HG02759 (cell line): ENCODE measurements around the gene ZMIZ1.

Experiments used
- ATAC-seq: cut with Tn5 transposase; IDR thresholded peaks from one replicate; pipeline ENCODE4 v1.9.1; 2021; ENCODE audit warnings: mild to moderate bottlenecking, moderate library complexity; ENCODE audit not compliant: unreplicated experiment

ZMIZ1 gene

DNA sequence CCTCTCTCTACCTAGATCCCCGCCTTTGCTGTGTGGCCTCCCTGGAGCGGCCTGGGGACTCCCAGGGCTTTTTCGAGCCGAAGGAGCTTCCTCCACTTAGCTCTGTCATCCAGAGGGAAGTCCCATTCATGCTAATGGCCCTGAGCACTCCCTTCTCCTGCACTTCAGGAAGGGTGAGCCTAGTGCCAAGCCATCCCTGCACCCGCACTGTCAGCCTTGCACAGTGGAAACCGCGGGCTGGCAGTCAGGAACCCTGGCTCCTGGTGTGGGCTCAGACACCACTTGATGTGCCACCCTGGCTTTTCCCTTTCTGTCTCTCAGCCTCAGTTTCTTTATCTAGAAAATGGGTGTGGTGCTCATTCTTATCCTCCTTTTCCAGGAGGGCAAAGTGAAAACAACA, 131.6 kb downstream of the ZMIZ1 start:
- no peak for ATAC-seq

DNA sequence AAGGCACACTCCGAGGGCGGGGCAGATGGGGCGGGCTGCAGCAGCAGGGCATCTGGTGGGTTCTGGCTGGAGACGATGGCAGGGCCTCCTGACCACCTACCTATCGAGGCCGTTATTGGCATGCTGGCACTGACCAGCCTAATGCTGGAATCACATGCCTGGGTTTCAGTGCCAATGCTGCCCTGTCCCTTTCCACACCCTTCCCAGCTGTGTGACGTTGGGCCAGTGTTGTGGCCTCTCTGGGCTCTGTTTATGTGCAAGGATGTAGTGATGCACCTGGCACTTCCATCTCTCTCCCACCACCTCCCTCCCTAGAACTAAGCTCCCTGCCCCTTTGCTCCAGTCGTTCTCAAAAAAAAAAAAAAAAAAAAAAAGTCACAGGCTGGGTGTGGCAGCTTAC, 132.9 kb downstream of the ZMIZ1 start:
- no peak for ATAC-seq

- no peak for ATAC-seq
These were observed 133.6 kb downstream of the ZMIZ1 start for GRCh38 chr10:79202188-79203013.

- ATAC-seq = no peak
These were observed 134.4 kb downstream of the ZMIZ1 start for GRCh38 chr10:79203014-79203644.

GRCh38 chr10:79203833-79204232, 135.1 kb downstream of the ZMIZ1 start:
- no peak for ATAC-seq

DNA sequence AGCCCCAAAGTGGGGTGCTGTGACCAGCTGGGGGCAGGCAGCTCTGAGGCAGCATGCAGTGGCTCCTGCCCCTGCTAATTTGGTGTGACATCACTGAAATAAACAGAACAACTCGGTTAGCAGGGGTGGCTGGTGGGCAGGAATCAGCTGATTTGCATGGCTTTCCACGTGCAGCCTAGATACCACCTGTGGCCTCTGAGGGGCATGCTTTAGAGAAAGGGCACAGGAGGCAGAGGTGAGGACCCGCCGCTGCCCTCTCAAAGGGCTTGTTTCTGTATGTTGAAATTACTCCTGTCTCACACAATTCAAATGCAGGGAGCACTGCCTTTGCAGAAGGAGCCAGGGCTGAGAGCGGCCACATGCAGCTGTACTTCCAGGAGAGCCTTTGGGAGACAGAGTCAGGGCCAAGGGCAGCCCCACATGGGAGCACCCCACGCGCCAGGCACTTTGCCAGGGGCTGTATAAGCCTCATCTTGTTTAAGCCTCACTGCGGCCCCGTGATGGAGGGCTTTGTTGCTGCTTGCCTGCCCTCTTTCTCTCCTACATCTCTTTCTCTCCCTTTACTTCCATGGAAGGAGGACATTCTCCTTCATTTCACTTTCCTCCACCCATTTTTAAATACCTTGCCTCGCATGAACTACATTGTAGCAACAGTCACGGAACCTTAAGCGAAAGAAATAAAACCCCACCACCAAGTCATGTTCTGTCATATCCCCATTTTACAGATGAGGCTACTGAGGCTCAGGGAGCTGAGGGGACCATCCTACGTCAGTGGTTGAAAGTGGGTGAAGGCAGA, 137.7 kb downstream of the ZMIZ1 start:
- no peak for ATAC-seq

- ATAC-seq = no peak
These were observed 138.3 kb downstream of the ZMIZ1 start for GRCh38 chr10:79207096-79207357.

GRCh38 chr10:79207726-79208125, 139.0 kb downstream of the ZMIZ1 start:
- ATAC-seq = no peak

DNA sequence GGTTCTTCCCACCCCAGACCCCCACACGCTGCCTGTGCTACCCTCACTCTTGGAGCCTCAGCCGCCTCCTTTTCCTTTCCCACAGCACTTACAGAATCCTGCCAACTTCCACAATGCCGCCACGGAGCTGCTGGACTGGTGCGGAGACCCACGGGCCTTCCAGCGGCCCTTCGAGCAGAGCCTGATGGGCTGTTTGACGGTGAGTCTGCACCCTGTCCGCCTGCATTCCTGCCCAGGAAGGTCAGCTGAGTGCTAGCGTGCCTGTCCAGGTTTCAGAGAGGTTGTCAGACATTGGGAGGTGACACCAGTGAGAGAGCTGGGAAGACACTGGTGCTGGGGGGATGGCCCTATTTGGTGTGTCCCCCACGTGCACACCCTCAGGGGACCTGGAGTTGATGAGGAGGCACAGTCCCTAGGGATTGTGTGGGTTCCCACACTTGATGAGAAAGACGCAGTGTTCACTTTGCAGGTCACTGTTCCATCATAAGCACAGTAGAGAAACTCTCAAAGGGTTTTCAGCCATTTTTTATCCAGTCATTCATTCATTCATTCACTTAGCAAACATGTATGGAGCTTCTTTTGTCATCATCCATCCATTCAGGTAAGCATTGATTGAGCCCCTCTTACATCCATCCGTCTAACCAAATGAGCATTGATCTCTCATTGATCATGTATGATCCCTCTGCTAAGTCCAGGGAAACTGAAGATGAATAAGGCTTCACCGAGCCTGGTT, 139.7 kb downstream of the ZMIZ1 start:
- no peak for ATAC-seq

- no peak for ATAC-seq
These were observed 140.6 kb downstream of the ZMIZ1 start for GRCh38 chr10:79209340-79209739.

DNA sequence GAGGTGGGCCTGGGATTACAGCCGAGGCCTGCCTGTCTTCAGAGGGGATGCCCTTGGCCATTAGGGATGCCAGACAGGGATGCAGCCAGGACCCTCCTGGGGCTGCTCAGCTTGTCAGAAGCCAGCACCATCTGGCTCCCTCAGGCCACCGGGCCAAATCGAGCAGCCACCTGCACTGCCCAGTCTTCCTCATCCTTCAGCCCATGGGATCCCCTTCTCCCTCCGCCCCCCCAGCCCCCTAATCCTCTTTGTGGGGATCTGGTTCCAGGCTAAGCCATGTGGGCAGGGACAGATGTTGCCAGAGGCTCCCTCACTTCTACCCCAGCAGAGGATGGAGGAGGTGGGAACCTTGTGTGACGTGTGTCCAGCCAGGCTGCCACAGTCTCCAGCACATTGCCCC, 141.1 kb downstream of the ZMIZ1 start:
- no peak for ATAC-seq

DNA sequence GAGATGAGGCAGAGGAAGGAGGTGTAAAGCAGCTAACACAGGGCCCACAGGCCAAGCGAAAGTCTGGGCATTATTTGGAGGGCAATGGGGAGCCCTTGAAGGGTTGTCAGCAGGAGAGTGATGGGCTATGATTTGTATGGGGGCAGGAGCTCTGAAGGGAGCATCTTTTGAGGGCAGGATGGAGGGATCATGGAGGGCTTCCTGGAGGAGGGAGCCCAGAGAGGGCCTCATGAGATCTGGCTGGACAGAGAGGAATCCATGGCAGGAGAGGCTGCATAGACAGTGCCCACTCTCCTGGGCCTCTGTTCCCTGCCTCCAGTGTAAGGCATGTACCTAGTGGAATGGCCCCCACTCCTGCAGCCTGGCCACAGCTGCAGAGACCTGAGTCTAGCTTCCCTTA, 141.9 kb downstream of the ZMIZ1 start:
- no peak for ATAC-seq

DNA sequence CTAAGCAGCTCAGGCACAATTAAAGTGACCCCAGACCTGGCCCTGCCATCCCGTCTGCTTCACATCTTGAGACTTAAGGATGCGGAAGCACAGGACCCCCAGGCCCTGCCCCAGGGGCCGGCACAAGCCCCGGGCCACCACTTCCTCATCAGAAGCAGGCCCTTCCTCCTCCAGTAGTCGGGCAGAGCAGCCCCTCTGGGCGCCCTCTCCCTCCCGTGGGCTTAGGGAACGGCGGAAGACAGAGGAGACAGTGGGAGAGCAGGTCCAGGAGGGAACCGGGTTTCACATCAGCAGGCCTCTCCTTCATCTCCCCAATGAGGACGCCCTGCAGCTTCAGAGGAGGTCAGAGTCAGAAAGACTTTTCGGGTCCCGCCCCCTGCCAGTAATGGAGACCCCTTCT, 142.8 kb downstream of the ZMIZ1 start:
- ATAC-seq = no peak

DNA sequence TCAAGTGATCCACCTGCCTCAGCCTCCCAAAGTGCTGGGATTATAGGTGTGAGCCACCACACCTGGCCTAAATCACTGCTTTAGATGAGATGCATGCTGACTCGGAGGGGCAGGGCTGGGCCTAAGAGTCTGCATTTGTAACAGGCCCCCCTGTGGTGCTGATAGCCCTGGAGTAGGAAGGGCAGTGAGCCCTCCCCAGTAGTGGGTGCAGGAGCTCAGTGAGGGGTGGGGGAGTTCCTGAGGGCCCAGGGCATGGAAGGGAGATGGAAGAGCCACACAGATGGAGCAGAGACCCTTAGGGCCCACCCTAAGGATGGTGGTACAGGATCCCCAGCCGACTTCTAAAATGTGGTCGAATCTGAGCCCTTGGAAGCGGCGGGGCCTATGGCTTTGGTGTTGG, 146.8 kb downstream of the ZMIZ1 start:
- ATAC-seq = no peak

GRCh38 chr10:79219322-79219957, 150.7 kb downstream of the ZMIZ1 start:
- ATAC-seq = no peak

- ATAC-seq = no peak
These were observed 151.5 kb downstream of the ZMIZ1 start for GRCh38 chr10:79220307-79220706.

- no peak for ATAC-seq
These were observed 152.6 kb downstream of the ZMIZ1 start for GRCh38 chr10:79221110-79222051.

GRCh38 chr10:79222186-79222585, 153.4 kb downstream of the ZMIZ1 start:
- no peak for ATAC-seq

- ATAC-seq = no peak
These were observed 154.6 kb downstream of the ZMIZ1 start for GRCh38 chr10:79223091-79224048.
